MM.1S (cell line): ENCODE measurements around the gene INHBE.
A peak's percentile ranks its signal among the peaks of the same experiment; 100 is the strongest.
"Not testable (repeated sequence)": the region's sequence is repeated elsewhere in the genome, so short reads cannot be mapped to it uniquely, and the experiment has no call there.

Experiments used
- DNase-seq: peaks from one replicate; pipeline ENCODE4 v3.0.0-alpha.2; 2015
- H2AFZ ChIP-seq: fragments of 300-600 bp; sonication (generic); 2 replicates; pipeline ENCODE4 v1.6.0; 2016; ENCODE audit warnings: antibody characterized with exemption, low read length
- H3F3A ChIP-seq: fragments of 300-600 bp; sonication (generic); 2 replicates; pipeline ENCODE4 v1.6.1; 2016; ENCODE audit warnings: mild to moderate bottlenecking, antibody characterized with exemption, low read length, moderate library complexity, mixed read lengths; ENCODE audit not compliant: insufficient read depth
- H3K27ac ChIP-seq: fragments of 300-600 bp; sonication (generic); 2 replicates; pipeline ENCODE4 v1.5.1; 2016; ENCODE audit warnings: mild to moderate bottlenecking, low read length
- H3K27me3 ChIP-seq: fragments of 300-600 bp; sonication (generic); replicated peaks from 2 replicates; pipeline ENCODE4 v1.6.0; 2016; ENCODE audit warnings: low read length; ENCODE audit not compliant: insufficient read depth
- H3K36me3 ChIP-seq: fragments of 300-600 bp; sonication (generic); replicated peaks from 2 replicates; pipeline ENCODE4 v1.6.1; 2016; ENCODE audit warnings: mild to moderate bottlenecking, low read length, mixed read lengths; ENCODE audit not compliant: insufficient read depth
- H3K4me1 ChIP-seq: fragments of 300-600 bp; sonication (generic); 2 replicates; pipeline ENCODE4 v1.6.1; 2016; ENCODE audit warnings: low read length, mixed read lengths
- H3K4me2 ChIP-seq: fragments of 300-600 bp; sonication (generic); 2 replicates; pipeline ENCODE4 v1.6.0; 2016; ENCODE audit warnings: low read depth, low read length
- H3K4me3 ChIP-seq: fragments of 300-600 bp; sonication (generic); 2 replicates; pipeline ENCODE4 v1.5.1; 2016; ENCODE audit warnings: low read length, mixed read lengths
- H3K79me2 ChIP-seq: fragments of 300-600 bp; sonication (generic); 2 replicates; pipeline ENCODE4 v1.6.1; 2016; ENCODE audit warnings: mixed run types, low read length, mixed read lengths
- H3K9ac ChIP-seq: fragments of 300-600 bp; sonication (generic); 2 replicates; pipeline ENCODE4 v1.6.1; 2016; ENCODE audit warnings: low read length, mixed read lengths
- H3K9me2 ChIP-seq: fragments of 300-600 bp; sonication (generic); replicated peaks from 2 replicates; pipeline ENCODE4 v1.6.1; 2016; ENCODE audit warnings: mild to moderate bottlenecking, low read length, mixed read lengths; ENCODE audit not compliant: insufficient read depth
- H3K9me3 ChIP-seq: fragments of 300-600 bp; sonication (generic); replicated peaks from 2 replicates; pipeline ENCODE4 v1.6.1; 2016; ENCODE audit warnings: mild to moderate bottlenecking, low read length, mixed read lengths; ENCODE audit not compliant: insufficient read depth
- H4K20me1 ChIP-seq: fragments of 300-600 bp; sonication (generic); 2 replicates; pipeline ENCODE4 v1.6.1; 2016; ENCODE audit warnings: mild to moderate bottlenecking, low read length, moderate library complexity, mixed read lengths; ENCODE audit not compliant: insufficient read depth
- CTCF ChIP-seq: fragments of 300-600 bp; sonication (generic); IDR thresholded peaks from 2 replicates; pipeline ENCODE4 v1.5.1; 2016; ENCODE audit warnings: antibody characterized with exemption, low read length, mixed read lengths
- EZH2 ChIP-seq: fragments of 300-600 bp; sonication (generic); optimal IDR thresholded peaks from 2 replicates; pipeline ENCODE3; 2017; ENCODE audit warnings: low read depth, mild to moderate bottlenecking, antibody characterized with exemption, low read length, mixed read lengths
- EZH2phosphoT487 ChIP-seq: fragments of 300-600 bp; sonication (generic); IDR thresholded peaks from 2 replicates; pipeline ENCODE4 v1.6.1; 2018; ENCODE audit warnings: antibody characterized with exemption, low read length

INHBE gene

GRCh38 chr12:57491393-57492280 lies 36.5 kb downstream of the INHBE start:
- H3K9ac ChIP-seq: no peak overlapping the region
- peaks cover 16% of the 10 kb centered on the region; the same call in 1 of the 2 replicates for H3K36me3 ChIP-seq
- H2AFZ ChIP-seq: no peak overlapping the region
- H3K4me1 ChIP-seq: peaks cover 14% of the 10 kb centered on the region
- H3K79me2 ChIP-seq: peaks cover 41% of the 10 kb centered on the region
- no peak overlapping the region for H3K4me3 ChIP-seq
- no peak overlapping the region for H3K4me2 ChIP-seq
- no peaks in the 10 kb centered on the region for H3K27me3 ChIP-seq
- DNase-seq: no peak
- H3K9me3 ChIP-seq: no peaks in the 10 kb centered on the region
- H3K9me2 ChIP-seq: no peaks in the 10 kb centered on the region
- no peak for TF ChIP-seq EZH2phosphoT487
- peak; percentile 11; the same call in 1 of the 2 replicates for TF ChIP-seq CTCF
- no peak for TF ChIP-seq EZH2
- H3K27ac ChIP-seq: no peak overlapping the region
- H3F3A ChIP-seq: 0 out of 2 replicates have a peak, but pooled peaks cover 9% of the 10 kb centered on the region
- no peaks in the 10 kb centered on the region for H4K20me1 ChIP-seq

GRCh38 chr12:57495051-57495701 lies 40.1 kb downstream of the INHBE start:
- H3K79me2 ChIP-seq: peaks cover 13% of the 10 kb centered on the region
- not testable (repeated sequence) for H3K9ac ChIP-seq

GRCh38 chr12:57496822-57497221 lies 41.7 kb downstream of the INHBE start:
- Histone ChIP-seq H3K79me2 (peaks cover 5% of the 10 kb centered on the region), H3K4me3 (no peak overlapping the region), H2AFZ (no peak overlapping the region), H4K20me1 (no peaks in the 10 kb centered on the region), H3K9me2 (no peaks in the 10 kb centered on the region), H3K27ac (no peak overlapping the region), H3K36me3 (peaks cover 14% of the 10 kb centered on the region), H3K9ac (no peak overlapping the region), H3K27me3 (no peaks in the 10 kb centered on the region), H3F3A (no peaks in the 10 kb centered on the region), H3K9me3 (no peaks in the 10 kb centered on the region), H3K4me1 (no peaks in the 10 kb centered on the region), H3K4me2 (no peak overlapping the region)
- TF ChIP-seq EZH2: no peak
- no peak for TF ChIP-seq EZH2phosphoT487
- TF ChIP-seq CTCF: no peak
- no peak for DNase-seq

More at GRCh38 chr12:57495051-57495701, 40.1 kb downstream of the INHBE start:
- not testable (repeated sequence) for H3K9me2 ChIP-seq, H4K20me1 ChIP-seq, H3K27ac ChIP-seq, H3K4me3 ChIP-seq, H3K4me1 ChIP-seq, H3K4me2 ChIP-seq, H3K27me3 ChIP-seq, H2AFZ ChIP-seq, DNase-seq, H3F3A ChIP-seq, H3K9me3 ChIP-seq
- peaks cover 14% of the 10 kb centered on the region for H3K36me3 ChIP-seq
